B cell (primary cell): ENCODE measurements around the gene AK4.

Experiments used
- EZH2 ChIP-seq: IDR thresholded peaks from 2 replicates; pipeline ENCODE4 v1.6.1; 2012; ENCODE audit warnings: borderline replicate concordance, low read depth, mild to moderate bottlenecking, moderate library complexity, low read length; ENCODE audit not compliant: insufficient read depth, poor library complexity, severe bottlenecking
- TF ChIP-seq, protein P1 (sequence below): fragments of 200-600 bp; IDR thresholded peaks from one replicate; pipeline ENCODE4 v1.8.0; 2022; ENCODE audit warnings: antibody characterized with exemption, mild to moderate bottlenecking

DNA sequence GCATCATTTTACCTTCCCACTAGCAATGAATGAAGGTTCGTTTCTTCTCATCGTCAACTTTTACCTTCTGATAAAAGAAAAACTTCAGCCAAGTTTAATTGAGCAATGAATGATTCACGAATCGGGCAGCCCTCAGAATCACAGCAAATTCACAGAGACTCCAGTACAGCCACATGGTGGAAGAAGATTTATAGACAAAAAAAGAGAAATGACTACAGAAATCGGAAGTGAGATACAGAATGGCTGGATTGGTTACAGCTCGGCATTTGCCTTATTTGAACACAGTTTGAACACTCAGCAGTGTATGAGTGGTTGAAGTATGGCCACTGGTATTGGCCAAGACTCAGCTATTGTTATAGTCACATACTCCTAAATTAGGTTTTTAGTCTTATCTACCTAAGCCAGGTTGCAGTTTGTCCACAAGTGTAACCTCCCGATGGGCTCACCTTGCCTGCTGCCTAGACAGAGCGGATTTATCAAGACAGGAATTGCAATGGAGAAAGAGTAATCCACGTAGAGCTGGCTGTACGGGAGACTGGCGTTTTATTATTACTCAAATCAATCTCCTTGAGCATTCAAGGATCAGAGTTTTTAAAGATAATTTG lies 15.3 kb downstream of the AK4 start:
- TF ChIP-seq, protein P1, sequence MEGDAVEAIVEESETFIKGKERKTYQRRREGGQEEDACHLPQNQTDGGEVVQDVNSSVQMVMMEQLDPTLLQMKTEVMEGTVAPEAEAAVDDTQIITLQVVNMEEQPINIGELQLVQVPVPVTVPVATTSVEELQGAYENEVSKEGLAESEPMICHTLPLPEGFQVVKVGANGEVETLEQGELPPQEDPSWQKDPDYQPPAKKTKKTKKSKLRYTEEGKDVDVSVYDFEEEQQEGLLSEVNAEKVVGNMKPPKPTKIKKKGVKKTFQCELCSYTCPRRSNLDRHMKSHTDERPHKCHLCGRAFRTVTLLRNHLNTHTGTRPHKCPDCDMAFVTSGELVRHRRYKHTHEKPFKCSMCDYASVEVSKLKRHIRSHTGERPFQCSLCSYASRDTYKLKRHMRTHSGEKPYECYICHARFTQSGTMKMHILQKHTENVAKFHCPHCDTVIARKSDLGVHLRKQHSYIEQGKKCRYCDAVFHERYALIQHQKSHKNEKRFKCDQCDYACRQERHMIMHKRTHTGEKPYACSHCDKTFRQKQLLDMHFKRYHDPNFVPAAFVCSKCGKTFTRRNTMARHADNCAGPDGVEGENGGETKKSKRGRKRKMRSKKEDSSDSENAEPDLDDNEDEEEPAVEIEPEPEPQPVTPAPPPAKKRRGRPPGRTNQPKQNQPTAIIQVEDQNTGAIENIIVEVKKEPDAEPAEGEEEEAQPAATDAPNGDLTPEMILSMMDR, result no peak
- no peak for TF ChIP-seq EZH2
